Osteoblast (primary cell): ENCODE measurements around the gene TNS3. TPM values are rescaled to one million over a fixed set of nuclear protein-coding genes. Genes with fewer than 3 reads are reported as not detected.

Source experiments
- DNase-seq: peaks from one replicate; pipeline ENCODE4 v3.0.0; 2011; ENCODE audit warnings: low spot score, mixed read lengths; ENCODE audit not compliant: insufficient read length; ENCODE audit errors: missing footprints
- H2AFZ ChIP-seq: 2 replicates; pipeline ENCODE4 v1.6.0; 2011; ENCODE audit warnings: mild to moderate bottlenecking, low read length
- H3K27ac ChIP-seq: 2 replicates; pipeline ENCODE4 v1.5.1; 2011; ENCODE audit warnings: mild to moderate bottlenecking, low read depth, low read length, moderate library complexity
- H3K27me3 ChIP-seq: 2 replicates; pipeline ENCODE4 v1.6.0; 2012; ENCODE audit warnings: mild to moderate bottlenecking, control low read depth, inconsistent platforms, low read length, moderate library complexity; ENCODE audit not compliant: insufficient read depth
- H3K36me3 ChIP-seq: 2 replicates; pipeline ENCODE4 v1.5.1; 2011; ENCODE audit warnings: mild to moderate bottlenecking, low read length, control low read depth, moderate library complexity; ENCODE audit not compliant: insufficient read depth
- H3K4me1 ChIP-seq: 2 replicates; pipeline ENCODE4 v1.5.1; 2011; ENCODE audit warnings: mild to moderate bottlenecking, low read length, control low read depth, moderate library complexity; ENCODE audit not compliant: insufficient read depth
- H3K4me2 ChIP-seq: 2 replicates; pipeline ENCODE4 v1.6.0; 2011; ENCODE audit warnings: mild to moderate bottlenecking, low read length; ENCODE audit not compliant: insufficient read depth
- H3K4me3 ChIP-seq: fragments of 200-600 bp; sonication (generic); 3 replicates; pipeline ENCODE4 v1.5.1; 2012; ENCODE audit warnings: mild to moderate bottlenecking, low read length, inconsistent platforms; ENCODE audit not compliant: insufficient read depth
- H3K79me2 ChIP-seq: 2 replicates; pipeline ENCODE4 v1.6.0; 2012; ENCODE audit warnings: mild to moderate bottlenecking, low read length, control low read depth, inconsistent platforms; ENCODE audit not compliant: insufficient read depth
- H3K9me3 ChIP-seq: 2 replicates; pipeline ENCODE4 v1.5.1; 2011; ENCODE audit warnings: low read depth, low read length, control low read depth
- H4K20me1 ChIP-seq: 2 replicates; pipeline ENCODE4 v1.6.0; 2012; ENCODE audit warnings: mild to moderate bottlenecking, low read length, control low read depth; ENCODE audit not compliant: insufficient read depth
- total RNA-seq: library from RNA; depleted of rRNA; stranded (reverse); fragments of >200 nt; gene quantifications from 2 replicates; pipeline ENCODE4 v1.2.3, GENCODE V29; 2012
- TF ChIP-seq, protein P1 (sequence below): IDR thresholded peaks from 2 replicates; pipeline ENCODE4 v1.5.1; 2011; ENCODE audit warnings: mild to moderate bottlenecking, low read depth, low read length, moderate library complexity; ENCODE audit errors: extremely low read depth

TNS3 gene
- total RNA-seq, 1 donor = 67.3 TPM

- no peaks in the 10 kb centered on the region for H3K9me3 ChIP-seq
- H4K20me1 ChIP-seq = peaks cover 16% of the 10 kb centered on the region
- no peaks in the 10 kb centered on the region for H3K27me3 ChIP-seq
- no peaks in the 10 kb centered on the region for H3K79me2 ChIP-seq
- TF ChIP-seq, protein P1, sequence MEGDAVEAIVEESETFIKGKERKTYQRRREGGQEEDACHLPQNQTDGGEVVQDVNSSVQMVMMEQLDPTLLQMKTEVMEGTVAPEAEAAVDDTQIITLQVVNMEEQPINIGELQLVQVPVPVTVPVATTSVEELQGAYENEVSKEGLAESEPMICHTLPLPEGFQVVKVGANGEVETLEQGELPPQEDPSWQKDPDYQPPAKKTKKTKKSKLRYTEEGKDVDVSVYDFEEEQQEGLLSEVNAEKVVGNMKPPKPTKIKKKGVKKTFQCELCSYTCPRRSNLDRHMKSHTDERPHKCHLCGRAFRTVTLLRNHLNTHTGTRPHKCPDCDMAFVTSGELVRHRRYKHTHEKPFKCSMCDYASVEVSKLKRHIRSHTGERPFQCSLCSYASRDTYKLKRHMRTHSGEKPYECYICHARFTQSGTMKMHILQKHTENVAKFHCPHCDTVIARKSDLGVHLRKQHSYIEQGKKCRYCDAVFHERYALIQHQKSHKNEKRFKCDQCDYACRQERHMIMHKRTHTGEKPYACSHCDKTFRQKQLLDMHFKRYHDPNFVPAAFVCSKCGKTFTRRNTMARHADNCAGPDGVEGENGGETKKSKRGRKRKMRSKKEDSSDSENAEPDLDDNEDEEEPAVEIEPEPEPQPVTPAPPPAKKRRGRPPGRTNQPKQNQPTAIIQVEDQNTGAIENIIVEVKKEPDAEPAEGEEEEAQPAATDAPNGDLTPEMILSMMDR = no peak
- DNase-seq = no peak
- no peak overlapping the region for H3K4me3 ChIP-seq
- no peak overlapping the region for H2AFZ ChIP-seq
- H3K27ac ChIP-seq = no peak overlapping the region
- peaks cover 7% of the 10 kb centered on the region for H3K4me1 ChIP-seq
- no peak overlapping the region for H3K4me2 ChIP-seq
- peaks cover 59% of the 10 kb centered on the region for H3K36me3 ChIP-seq
These were observed 167.3 kb downstream of the TNS3 start for GRCh38 chr7:47414342-47415317.

- DNase-seq = no peak
- Histone ChIP-seq H3K9me3 (no peaks in the 10 kb centered on the region), H3K4me3 (no peak overlapping the region), H3K4me2 (no peak overlapping the region), H3K79me2 (no peaks in the 10 kb centered on the region), H2AFZ (no peak overlapping the region), H3K36me3 (peaks cover 55% of the 10 kb centered on the region), H3K27me3 (no peaks in the 10 kb centered on the region), H4K20me1 (peaks cover 13% of the 10 kb centered on the region), H3K27ac (no peak overlapping the region), H3K4me1 (peaks cover 2% of the 10 kb centered on the region)
- TF ChIP-seq, protein P1 = no peak
These were observed 168.2 kb downstream of the TNS3 start for GRCh38 chr7:47413526-47414341.

DNA sequence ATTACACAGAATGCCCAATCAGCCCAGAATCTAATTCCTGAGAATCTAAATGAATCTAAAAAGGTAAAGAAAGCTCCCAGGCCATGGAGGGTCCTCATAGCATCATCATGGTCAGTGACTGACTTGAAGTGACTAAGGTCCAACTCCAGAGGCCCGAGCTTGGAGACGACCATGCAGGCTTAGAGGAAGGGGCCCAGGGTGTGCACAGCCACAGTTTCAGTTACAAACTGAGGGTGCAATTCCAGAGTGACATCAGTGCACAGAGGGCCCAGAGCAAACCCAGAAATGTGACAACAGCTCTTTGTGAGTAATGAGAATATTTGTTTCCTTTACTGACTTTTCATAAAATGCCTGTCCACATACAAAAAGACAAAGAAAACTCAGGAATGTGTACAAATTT lies 170.0 kb downstream of the TNS3 start:
- no peak for DNase-seq

More for the DNA sequence above, 170.0 kb downstream of the TNS3 start:
- Histone ChIP-seq H3K79me2 (no peaks in the 10 kb centered on the region), H3K4me1 (peaks cover under 1% of the 10 kb centered on the region), H2AFZ (no peak overlapping the region), H3K4me2 (no peak overlapping the region), H3K36me3 (peaks cover 57% of the 10 kb centered on the region), H3K9me3 (no peaks in the 10 kb centered on the region), H4K20me1 (peaks cover 18% of the 10 kb centered on the region), H3K27ac (no peak overlapping the region), H3K27me3 (no peaks in the 10 kb centered on the region), H3K4me3 (no peak overlapping the region)
- TF ChIP-seq, protein P1 = no peak
